H1 (cell line): ENCODE results near the gene OGFOD1. TPM values are rescaled to one million over a fixed set of nuclear protein-coding genes. Genes with fewer than 3 reads are reported as not detected.
"Not testable (repeated sequence)": the region's sequence is repeated elsewhere in the genome, so short reads cannot be mapped to it uniquely, and the experiment has no call there.

ENCODE experiments used
- CTCF ChIA-PET: fragments of 300-600 bp; sonication (Branson Sonifier 250); formaldehyde crosslinking; loops from one replicate; lab custom pipeline; 2021; ENCODE audit not compliant: partially characterized antibody; lab: Charles Lee
- POLR2A ChIA-PET: fragments of 300-600 bp; sonication (Branson Sonifier 250); formaldehyde crosslinking; loops from one replicate; lab custom pipeline; 2021; ENCODE audit warnings: inconsistent platforms; ENCODE audit not compliant: partially characterized antibody; lab: Charles Lee
- DNase-seq, 2 experiments: peaks; one replicate each; pipeline versions ENCODE4 v3.0.0 to v3.0.0-alpha.2; 2010 to 2022; ENCODE audit warnings: low spot score in 2 of 2, low read depth in 1 of 2, mixed read lengths in 1 of 2
- FAIRE-seq: peaks from 2 replicates; lab custom pipeline; 2011; peaks lifted over from hg19 to GRCh38; lab: Jason Lieb, UNC
- H2AFZ ChIP-seq: 2 replicates; pipeline ENCODE4 v1.8.1; 2012; ENCODE audit warnings: low read length, inconsistent platforms
- H2AK5ac ChIP-seq: 2 replicates; pipeline ENCODE4 v1.6.1; 2013; ENCODE audit warnings: low read depth, low read length
- H2BK120ac ChIP-seq: replicated peaks from 2 replicates; pipeline ENCODE3; 2013; ENCODE audit warnings: low read depth, low read length, inconsistent platforms
- H2BK12ac ChIP-seq: 2 replicates; pipeline ENCODE4 v1.6.1; 2013; ENCODE audit warnings: low read depth, low read length
- H2BK15ac ChIP-seq: 2 replicates; pipeline ENCODE4 v1.6.1; 2013; ENCODE audit warnings: low read length
- H2BK20ac ChIP-seq: 2 replicates; pipeline ENCODE4 v1.6.1; 2013; ENCODE audit warnings: low read length
- H2BK5ac ChIP-seq: 2 replicates; pipeline ENCODE4 v1.6.1; 2013; ENCODE audit warnings: low read depth, low read length
- H3K14ac ChIP-seq: 2 replicates; pipeline ENCODE4 v1.6.1; 2013; ENCODE audit warnings: inconsistent platforms; ENCODE audit not compliant: insufficient read length
- H3K18ac ChIP-seq: 2 replicates; pipeline ENCODE4 v1.6.1; 2013; ENCODE audit warnings: low read length; ENCODE audit errors: extremely low read depth
- H3K23ac ChIP-seq: 2 replicates; pipeline ENCODE4 v1.6.1; 2013; ENCODE audit warnings: inconsistent platforms; ENCODE audit not compliant: insufficient read length
- H3K23me2 ChIP-seq: 2 replicates; pipeline ENCODE4 v1.6.1; 2013; ENCODE audit warnings: low read depth, low read length
- H3K27ac ChIP-seq: 2 replicates; pipeline ENCODE4 v1.6.1; 2011; ENCODE audit warnings: low read depth, low read length, inconsistent platforms
- H3K27me3 ChIP-seq, 4 experiments: replicated peaks in 1 of 4; 1 replicate in 1 of 4; 2 replicates in 3 of 4; pipeline versions ENCODE4 v1.6.1 to v1.8.1; 2011 to 2013; ENCODE audit warnings: low read length in 3 of 4, mild to moderate bottlenecking in 3 of 4, inconsistent platforms in 2 of 4, mixed read lengths in 2 of 4, moderate library complexity in 1 of 4; ENCODE audit not compliant: control insufficient read depth in 3 of 4, insufficient read depth in 3 of 4; ENCODE audit errors: extremely low read depth in 1 of 4
- H3K36me3 ChIP-seq, 4 experiments: 2 replicates each; pipeline versions ENCODE4 v1.6.1 to v1.8.1; 2011 to 2013; ENCODE audit warnings: mild to moderate bottlenecking in 4 of 4, low read length in 3 of 4, moderate library complexity in 2 of 4, control low read depth in 1 of 4, inconsistent platforms in 1 of 4; ENCODE audit not compliant: insufficient read depth in 4 of 4, control insufficient read depth in 2 of 4
- H3K4ac ChIP-seq: replicated peaks from 2 replicates; pipeline ENCODE3; 2013; ENCODE audit warnings: low read length, low read depth, mixed read lengths, inconsistent platforms; ENCODE audit not compliant: insufficient read length
- H3K4me1 ChIP-seq, 4 experiments: replicated peaks in 1 of 4; 1 replicate in 1 of 4; 2 replicates in 3 of 4; pipeline versions ENCODE4 v1.6.1 to v1.8.1; 2011 to 2013; ENCODE audit warnings: low read length in 3 of 4, inconsistent platforms in 2 of 4, mixed read lengths in 1 of 4; ENCODE audit not compliant: insufficient read depth in 4 of 4, control insufficient read depth in 3 of 4
- H3K4me2 ChIP-seq, 2 experiments: 2 replicates each; pipeline versions ENCODE4 v1.6.1 to v1.8.1; 2011 to 2013; ENCODE audit warnings: low read depth in 2 of 2, low read length in 2 of 2, control low read depth in 1 of 2, inconsistent platforms in 1 of 2, mild to moderate bottlenecking in 1 of 2; ENCODE audit not compliant: insufficient read depth in 1 of 2
- H3K4me3 ChIP-seq, 4 experiments: fragments of 200-600, 300-600 bp in 1 of 4; sonication (generic), shearing (Covaris generic), sonication (Bioruptor Twin) in 1 of 4; 2 replicates each; pipeline versions ENCODE4 v1.5.1 to v1.8.1; 2011 to 2016; ENCODE audit warnings: low read length in 4 of 4, low read depth in 3 of 4, control low read depth in 2 of 4, inconsistent platforms in 2 of 4, mild to moderate bottlenecking in 2 of 4, mixed read lengths in 1 of 4, moderate library complexity in 1 of 4; ENCODE audit not compliant: insufficient read depth in 2 of 4; ENCODE audit errors: extremely low read depth in 1 of 4
- H3K56ac ChIP-seq: replicated peaks from 2 replicates; pipeline ENCODE3; 2013; ENCODE audit warnings: low read depth, mild to moderate bottlenecking, mixed read lengths, low read length, inconsistent platforms; ENCODE audit not compliant: insufficient read length
- H3K79me1 ChIP-seq: 2 replicates; pipeline ENCODE4 v1.6.1; 2013; ENCODE audit warnings: low read depth, low read length, control low read depth
- H3K79me2 ChIP-seq, 2 experiments: 2 replicates each; pipeline versions ENCODE4 v1.6.1 to v1.8.1; 2012 to 2013; ENCODE audit warnings: low read length in 2 of 2, mild to moderate bottlenecking in 2 of 2, inconsistent platforms in 1 of 2; ENCODE audit not compliant: insufficient read depth in 2 of 2, control insufficient read depth in 1 of 2
- H3K9ac ChIP-seq, 4 experiments: replicated peaks in 1 of 4; 1 replicate in 1 of 4; 2 replicates in 3 of 4; pipeline versions ENCODE4 v1.6.1 to v1.8.1; 2011 to 2013; ENCODE audit warnings: low read depth in 3 of 4, low read length in 3 of 4, control low read depth in 2 of 4, mild to moderate bottlenecking in 2 of 4, moderate library complexity in 2 of 4, inconsistent platforms in 1 of 4; ENCODE audit errors: extremely low read depth in 1 of 4
- H3K9me3 ChIP-seq, 2 experiments: 2 replicates each; pipeline versions ENCODE4 v1.6.1 to v1.8.1; 2012 to 2013; ENCODE audit warnings: mild to moderate bottlenecking in 2 of 2, moderate library complexity in 2 of 2, control low read depth in 1 of 2, inconsistent platforms in 1 of 2, low read depth in 1 of 2, low read length in 1 of 2, mixed read lengths in 1 of 2; ENCODE audit not compliant: insufficient read depth in 2 of 2
- H4K20me1 ChIP-seq, 2 experiments: replicated peaks in 1 of 2; 2 replicates each; pipeline versions ENCODE3 to v1.8.1; 2011 to 2013; ENCODE audit warnings: inconsistent platforms in 2 of 2, low read length in 2 of 2, mild to moderate bottlenecking in 1 of 2; ENCODE audit not compliant: insufficient read depth in 2 of 2, control insufficient read depth in 1 of 2
- H4K5ac ChIP-seq: 2 replicates; pipeline ENCODE4 v1.6.1; 2013; ENCODE audit warnings: low read length, low read depth, mixed read lengths, inconsistent platforms; ENCODE audit not compliant: insufficient read length
- H4K8ac ChIP-seq: 2 replicates; pipeline ENCODE4 v1.8.0; 2013; ENCODE audit warnings: mild to moderate bottlenecking, moderate library complexity, low read length, inconsistent platforms; ENCODE audit not compliant: insufficient read depth; ENCODE audit errors: extremely low read depth
- H4K91ac ChIP-seq: replicated peaks from 2 replicates; pipeline ENCODE3; 2013; ENCODE audit warnings: low read length, mixed read lengths, inconsistent platforms; ENCODE audit not compliant: insufficient read length
- WGBS, 2 experiments: shearing (Covaris generic) in 1 of 2; methylation state at CpG; one replicate each; pipeline versions ENCODE4 v1.1.6 to v1.1.7; 2013 to 2015; ENCODE audit warnings: low lambda C conversion rate in 2 of 2, mixed read lengths in 2 of 2, inconsistent platforms in 1 of 2, low coverage in 1 of 2, missing lambda C conversion rate in 1 of 2; ENCODE audit not compliant: insufficient replicate concordance in 2 of 2, insufficient coverage in 1 of 2, insufficient read length in 1 of 2; ENCODE audit errors: extremely low coverage in 1 of 2, missing lambda C conversion rate in 1 of 2; 5-methylcytosine and 5-hydroxymethylcytosine counted together
- polyA plus RNA-seq, 7 experiments: library from polyadenylated mRNA; depleted of rRNA in 3 of 7; stranded (reverse) in 5 of 7; unstranded in 2 of 7; fragments of >200 nt in 5 of 7; fragments of 200-250 nt in 2 of 7; gene quantifications; 1 replicate in 5 of 7; 2 replicates in 1 of 7; 4 replicates in 1 of 7; pipeline versions ENCODE4 v1.2.1 to v1.2.3, GENCODE V29; 2011 to 2013; ENCODE audit warnings: missing spikeins in 2 of 7, mixed read lengths in 2 of 7
- total RNA-seq: library from RNA; stranded (reverse); fragmentation: NEBNext Ultra II Directional; extraction: Animal tissue kit (Norgen Biotek cat#: 25700); gene quantifications from 2 replicates; pipeline ENCODE4 v1.2.1, GENCODE V29; 2021

OGFOD1 gene
- total and polyA plus RNA-seq, 2 of the 8 experiments (the other 6 are each of a cell fraction or from before 2014, with no cell fraction given) = 24.6 to 61.4 TPM

- H3K23ac ChIP-seq, DNase-seq, H3K4ac ChIP-seq, H2BK15ac ChIP-seq, H3K4me1 ChIP-seq, H3K56ac ChIP-seq, H4K91ac ChIP-seq, H2AFZ ChIP-seq, H4K8ac ChIP-seq, H3K9ac ChIP-seq, H3K79me1 ChIP-seq, H2BK120ac ChIP-seq, H3K14ac ChIP-seq, H4K20me1 ChIP-seq, H2AK5ac ChIP-seq, H3K18ac ChIP-seq, H3K27me3 ChIP-seq, H3K9me3 ChIP-seq, H3K4me3 ChIP-seq, H3K79me2 ChIP-seq, H3K23me2 ChIP-seq, H4K5ac ChIP-seq, H2BK12ac ChIP-seq, FAIRE-seq, H3K27ac ChIP-seq, H2BK20ac ChIP-seq, H3K4me2 ChIP-seq, H3K36me3 ChIP-seq, H2BK5ac ChIP-seq: not testable (repeated sequence)
- ChIA-PET CTCF (interaction anchor here (0.6 to 0.9 kb wide), 2 partner anchors 13 to 41 kb away, joined by 3 read pairs; no protein-coding TSS in a partner anchor), POLR2A (interaction anchor here (1.8 kb wide), 1 partner anchor 9 kb away, joined by 5 read pairs; no protein-coding TSS in a partner anchor)
- 62% methylated on average over 1 of the region's 1 CpG; no CpG with 5 or more reads in 1 of the 2 experiments for WGBS, 2 experiments
These were observed 37.5 kb downstream of the OGFOD1 start for GRCh38 chr16:56488868-56489267.
